Left lung (tissue), 10 donors: ENCODE data around the gene BCAS1. TPM values are rescaled to one million over a fixed set of nuclear protein-coding genes. Genes with fewer than 3 reads are reported as not detected.

Source experiments
- ATAC-seq: fragments of 200-7000 bp; cut with Tn5 transposase; one replicate; pipeline ENCODE4 v1.9.1; 2020; ENCODE audit warnings: moderate library complexity
- DNase-seq, 4 donors: peaks; one replicate each; pipeline ENCODE4 v3.0.0-alpha.2; 2013 to 2020
- H3K27ac ChIP-seq, 2 donors: fragments of 200-600 bp; sonication (generic) in 1 of 2; one replicate each; pipeline versions ENCODE4 v1.5.0 to v1.8.0; 2020 to 2021
- H3K27me3 ChIP-seq, 2 donors: fragments of 200-600 bp; sonication (generic) in 1 of 2; one replicate each; pipeline versions ENCODE4 v1.5.0 to v1.8.0; 2020 to 2021
- H3K36me3 ChIP-seq, 2 donors: fragments of 200-600 bp; sonication (generic) in 1 of 2; one replicate each; pipeline versions ENCODE4 v1.5.0 to v1.8.0; 2020 to 2021
- H3K4me1 ChIP-seq, 2 donors: fragments of 200-600 bp; one replicate each; pipeline ENCODE4 v1.8.0; 2021
- H3K4me3 ChIP-seq, 2 donors: fragments of 200-600 bp; sonication (generic) in 1 of 2; one replicate each; pipeline versions ENCODE4 v1.5.0 to v1.8.0; 2020 to 2021; ENCODE audit warnings: mild to moderate bottlenecking in 1 of 2
- H3K9me3 ChIP-seq, 2 donors: fragments of 200-600 bp; sonication (generic) in 1 of 2; one replicate each; pipeline versions ENCODE4 v1.5.0 to v1.8.0; 2020 to 2021
- intact Hi-C, 2 donors: fragments of 100-400 bp; cut with DNase I; formaldehyde crosslinking; loops; one replicate each; pipeline versions ENCODE4 v1.11.2 to v1.14.2; 2022
- polyA plus RNA-seq, 6 donors: library from polyadenylated mRNA; unstranded; fragments of 120-200 nt; gene quantifications; one replicate each; pipeline ENCODE4 v1.2.1, GENCODE V29; 2013; ENCODE audit not compliant: insufficient read length in 6 of 6
- total RNA-seq, 2 donors: library from RNA; stranded (reverse); fragmentation: NEBNext Ultra II Directional; extraction: Animal tissue kit (Norgen Biotek cat#: 25700); gene quantifications; one replicate each; pipeline ENCODE4 v1.2.1, GENCODE V29; 2021
- TF ChIP-seq, protein P1 (sequence below), 2 donors: fragments of 200-600 bp; sonication (generic) in 1 of 2; IDR thresholded peaks; one replicate each; pipeline versions ENCODE4 v1.5.0 to v1.8.0; 2021; ENCODE audit warnings: antibody characterized with exemption in 2 of 2
- donor health status: DM: no; HTN: yes; CAD: no.
- donor health status: DM: no; HTN: no; CAD: no.

BCAS1 gene
- total and polyA plus RNA-seq, 8 donors, result 0.44 to 1.6 (median 0.81) TPM

DNA sequence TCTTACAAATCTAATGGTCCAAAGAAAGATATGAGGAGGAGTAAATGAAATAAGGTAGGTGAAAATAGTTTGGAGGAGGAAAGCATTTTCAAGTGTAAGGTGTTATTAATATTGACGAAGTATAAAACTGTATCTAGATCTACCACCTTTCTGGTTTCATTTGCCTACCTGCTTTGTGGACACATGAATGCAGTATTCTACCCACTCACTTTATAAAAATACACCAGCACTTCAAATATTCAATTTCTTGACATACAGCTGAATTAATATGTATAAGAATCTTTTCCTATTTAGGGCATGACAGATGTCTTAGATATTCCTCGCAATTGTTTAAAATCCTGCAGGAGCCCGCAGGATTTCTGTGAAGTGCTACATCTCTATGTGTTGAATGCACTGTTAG, 108.0 kb downstream of the BCAS1 start:
- Histone ChIP-seq H3K9me3 (no peaks in the 10 kb centered on the region), H3K27me3 (no peaks in the 10 kb centered on the region), H3K36me3 (no peaks in the 10 kb centered on the region), H3K27ac (no peak overlapping the region), H3K4me3 (no peak overlapping the region), H3K4me1 (no peaks in the 10 kb centered on the region)
- DNase-seq, result no peak
- no peak for ATAC-seq
- intact Hi-C loops, result no loop called here
- TF ChIP-seq, protein P1, sequence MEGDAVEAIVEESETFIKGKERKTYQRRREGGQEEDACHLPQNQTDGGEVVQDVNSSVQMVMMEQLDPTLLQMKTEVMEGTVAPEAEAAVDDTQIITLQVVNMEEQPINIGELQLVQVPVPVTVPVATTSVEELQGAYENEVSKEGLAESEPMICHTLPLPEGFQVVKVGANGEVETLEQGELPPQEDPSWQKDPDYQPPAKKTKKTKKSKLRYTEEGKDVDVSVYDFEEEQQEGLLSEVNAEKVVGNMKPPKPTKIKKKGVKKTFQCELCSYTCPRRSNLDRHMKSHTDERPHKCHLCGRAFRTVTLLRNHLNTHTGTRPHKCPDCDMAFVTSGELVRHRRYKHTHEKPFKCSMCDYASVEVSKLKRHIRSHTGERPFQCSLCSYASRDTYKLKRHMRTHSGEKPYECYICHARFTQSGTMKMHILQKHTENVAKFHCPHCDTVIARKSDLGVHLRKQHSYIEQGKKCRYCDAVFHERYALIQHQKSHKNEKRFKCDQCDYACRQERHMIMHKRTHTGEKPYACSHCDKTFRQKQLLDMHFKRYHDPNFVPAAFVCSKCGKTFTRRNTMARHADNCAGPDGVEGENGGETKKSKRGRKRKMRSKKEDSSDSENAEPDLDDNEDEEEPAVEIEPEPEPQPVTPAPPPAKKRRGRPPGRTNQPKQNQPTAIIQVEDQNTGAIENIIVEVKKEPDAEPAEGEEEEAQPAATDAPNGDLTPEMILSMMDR (IDR thresholded peaks at IDR 0.05), result no peak

DNA sequence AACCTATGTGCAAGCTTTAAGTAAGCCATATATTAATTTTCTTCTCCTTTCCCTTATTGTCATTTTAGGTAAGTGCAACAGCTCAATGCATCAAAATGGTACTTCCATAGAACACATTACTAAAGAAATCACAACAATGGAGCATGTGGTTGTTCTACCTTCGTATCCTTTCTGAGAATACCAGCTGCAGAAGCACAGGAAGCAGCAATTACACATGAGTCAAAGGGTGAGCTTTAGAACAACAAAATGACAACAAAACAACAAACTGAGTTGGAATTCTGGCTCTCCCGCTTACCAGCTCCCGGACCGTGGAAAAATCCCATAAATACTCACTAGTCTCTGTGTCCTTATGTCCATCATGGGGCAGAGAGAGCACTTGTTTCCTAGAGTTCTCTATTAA, 108.9 kb downstream of the BCAS1 start:
- Histone ChIP-seq H3K27ac (no peak overlapping the region), H3K36me3 (no peaks in the 10 kb centered on the region), H3K4me3 (no peak overlapping the region), H3K9me3 (no peaks in the 10 kb centered on the region), H3K4me1 (no peaks in the 10 kb centered on the region), H3K27me3 (no peaks in the 10 kb centered on the region)
- intact Hi-C loops, result no loop called here
- DNase-seq, result no peak
- TF ChIP-seq, protein P1 (IDR thresholded peaks at IDR 0.05), result no peak
- ATAC-seq, result no peak

DNA sequence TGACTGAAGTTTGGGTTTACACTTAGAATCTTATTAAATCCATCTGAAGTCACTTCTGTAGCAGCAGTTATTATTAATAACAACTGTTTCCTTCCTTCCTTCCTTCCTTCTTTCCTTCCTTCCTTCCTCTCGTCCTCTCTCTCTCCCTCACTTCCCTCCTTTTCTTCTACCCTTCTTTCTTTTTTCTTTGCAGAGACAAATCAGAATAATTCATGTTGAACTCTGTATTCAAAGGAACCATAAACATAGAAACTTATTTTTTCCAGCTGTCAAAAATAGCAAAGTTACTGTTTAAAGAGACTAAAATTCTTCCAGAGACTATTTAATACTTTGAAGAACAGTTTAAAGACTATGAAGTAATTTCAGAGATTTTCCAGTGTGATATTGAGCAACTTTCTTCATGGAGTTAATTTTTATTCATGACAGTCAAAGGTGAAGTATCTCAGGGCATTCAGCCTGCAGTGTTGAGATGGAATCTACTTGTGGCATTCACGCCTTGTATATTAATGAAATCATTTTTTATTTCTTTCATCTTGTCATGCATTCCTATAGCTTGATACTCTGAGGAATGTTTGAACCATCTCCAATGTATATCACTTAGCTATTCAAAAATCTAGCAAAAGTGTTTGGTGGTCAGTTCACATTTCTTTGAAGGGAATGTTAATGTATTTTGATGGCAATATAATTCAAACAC, 109.7 kb downstream of the BCAS1 start:
- Histone ChIP-seq H3K27ac (no peak overlapping the region), H3K4me3 (no peak overlapping the region), H3K4me1 (no peaks in the 10 kb centered on the region), H3K9me3 (no peaks in the 10 kb centered on the region), H3K27me3 (no peaks in the 10 kb centered on the region), H3K36me3 (no peaks in the 10 kb centered on the region)
- no peak for ATAC-seq
- DNase-seq, result no peak
- TF ChIP-seq, protein P1 (IDR thresholded peaks at IDR 0.05), result no peak
- intact Hi-C loops, result no loop called here

DNA sequence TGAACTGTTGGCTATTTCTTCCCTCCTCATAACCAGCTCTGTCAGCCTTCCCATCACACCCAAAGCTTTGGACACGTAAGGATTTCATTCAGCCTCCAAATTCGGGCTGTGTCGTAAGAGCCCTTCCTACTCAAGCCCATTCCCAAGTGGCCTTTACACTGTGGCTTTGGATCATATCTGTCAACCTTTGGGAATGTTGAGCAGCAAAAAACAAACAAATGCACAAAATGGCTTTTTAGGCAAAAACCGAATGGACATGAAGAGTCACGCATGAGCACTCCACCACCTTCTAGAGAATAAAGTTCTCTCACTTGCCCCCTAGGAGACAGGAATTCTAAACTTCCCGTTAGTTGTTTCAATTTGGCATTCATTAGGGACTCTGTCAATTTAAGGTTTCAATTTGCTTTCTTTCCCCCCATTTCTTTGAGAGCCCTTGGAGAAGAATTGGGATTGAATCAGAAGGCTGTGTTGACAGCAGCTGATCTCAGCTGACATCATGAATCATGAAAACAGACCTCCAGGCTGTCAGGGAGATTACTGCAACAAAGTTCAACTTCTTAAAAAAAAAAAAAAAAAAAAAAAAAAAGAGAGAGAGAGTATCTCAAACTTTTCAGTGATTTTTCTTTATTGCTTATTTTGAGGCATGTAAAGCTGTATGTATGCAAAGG, 110.3 kb downstream of the BCAS1 start:
- Histone ChIP-seq H3K27ac (no peak overlapping the region), H3K9me3 (no peaks in the 10 kb centered on the region), H3K27me3 (no peaks in the 10 kb centered on the region), H3K36me3 (no peaks in the 10 kb centered on the region), H3K4me3 (no peak overlapping the region), H3K4me1 (no peaks in the 10 kb centered on the region)
- ATAC-seq, result no peak
- no peak for DNase-seq
- intact Hi-C loops, result no loop called here
- TF ChIP-seq, protein P1 (IDR thresholded peaks at IDR 0.05), result no peak

DNA sequence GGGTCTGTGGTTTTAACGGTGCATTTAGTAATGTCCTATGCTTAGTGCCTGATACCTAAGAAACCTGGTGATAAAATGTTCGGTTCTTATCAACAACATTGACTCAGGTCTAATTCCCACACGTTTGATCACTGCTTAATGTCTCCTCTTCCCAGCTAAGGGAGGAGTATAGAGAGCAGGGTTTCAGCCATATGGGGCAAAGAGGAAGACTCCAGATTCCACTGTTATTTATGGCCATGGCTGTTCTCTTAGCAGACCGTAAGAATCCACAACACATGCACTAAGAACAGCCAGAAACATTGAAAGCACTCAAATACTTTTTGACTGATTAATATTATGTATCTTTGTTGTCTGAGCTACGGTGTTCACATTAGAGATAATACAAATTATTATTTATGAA, 112.1 kb downstream of the BCAS1 start:
- no peak overlapping the region for H3K27ac ChIP-seq
- TF ChIP-seq, protein P1 (IDR thresholded peaks at IDR 0.05), result no peak
- no peaks in the 10 kb centered on the region for H3K27me3 ChIP-seq
- intact Hi-C loops, result no loop called here
- no peaks in the 10 kb centered on the region for H3K4me1 ChIP-seq
- no peaks in the 10 kb centered on the region for H3K36me3 ChIP-seq
- DNase-seq (no peak), ATAC-seq (no peak)
- no peaks in the 10 kb centered on the region for H3K9me3 ChIP-seq
- no peak overlapping the region for H3K4me3 ChIP-seq
